Panc1 (cell line): ENCODE measurements around the gene LIPI. TPM values are rescaled to one million over a fixed set of nuclear protein-coding genes. Genes with fewer than 3 reads are reported as not detected.

Source experiments
- ATAC-seq: fragments of 200-7000 bp; cut with Tn5 transposase; 2 replicates; pipeline ENCODE4 v1.9.1; 2020; ENCODE audit warnings: mild to moderate bottlenecking, moderate library complexity
- Bru-seq: library from RNA; stranded (reverse); fragments of 400-500 nt; gene quantifications from one replicate; lab custom pipeline; 2021; lab: Mats Ljungman, UMichigan
- BruChase-seq, 2 experiments: library from RNA; stranded (reverse); fragments of 400-500 nt; gene quantifications; one replicate each; lab custom pipeline; 2021; lab: Mats Ljungman, UMichigan
- BruUV-seq: library from RNA; stranded (reverse); fragments of 400-500 nt; replicated peaks from 2 replicates; lab custom pipeline; 2021; lab: Mats Ljungman, UMichigan
- CTCF ChIA-PET: fragments of 300-600 bp; sonication (Branson Sonifier 250); formaldehyde crosslinking; loops from one replicate; lab custom pipeline; 2022; ENCODE audit warnings: antibody characterized with exemption; lab: Charles Lee
- POLR2A ChIA-PET: fragments of 300-600 bp; sonication (Branson Sonifier 250); formaldehyde crosslinking; loops from one replicate; lab custom pipeline; 2022; ENCODE audit warnings: antibody characterized with exemption; lab: Charles Lee
- DNase-seq: peaks from one replicate; pipeline ENCODE4 v3.0.0-alpha.2; 2010; ENCODE audit warnings: low read depth, low spot score
- H3K27ac ChIP-seq: 2 replicates; pipeline ENCODE4 v1.5.1; 2011; ENCODE audit warnings: mild to moderate bottlenecking, low read length, inconsistent platforms
- H3K27me3 ChIP-seq: fragments of 200-500 bp; sonication (Bioruptor generic); 2 replicates; pipeline ENCODE4 v1.6.0; 2014; ENCODE audit warnings: low read length, inconsistent platforms; ENCODE audit not compliant: control insufficient read depth, insufficient read depth
- H3K36me3 ChIP-seq: fragments of 200-500 bp; sonication (Bioruptor generic); 2 replicates; pipeline ENCODE4 v1.5.1; 2014; ENCODE audit warnings: inconsistent platforms, mild to moderate bottlenecking, low read length, moderate library complexity; ENCODE audit not compliant: control insufficient read depth, insufficient read depth
- H3K4me1 ChIP-seq: 2 replicates; pipeline ENCODE4 v1.5.1; 2011; ENCODE audit warnings: inconsistent platforms, mild to moderate bottlenecking, low read length, moderate library complexity; ENCODE audit not compliant: control insufficient read depth, insufficient read depth
- H3K4me3 ChIP-seq, 2 experiments: 2 replicates each; pipeline ENCODE4 v1.5.1; 2011 to 2012; ENCODE audit warnings: low read depth in 2 of 2, low read length in 2 of 2, mild to moderate bottlenecking in 2 of 2, inconsistent platforms in 1 of 2, moderate library complexity in 1 of 2
- H3K9me3 ChIP-seq: fragments of 200-500 bp; sonication (Bioruptor generic); 2 replicates; pipeline ENCODE4 v1.5.1; 2014; ENCODE audit warnings: low read depth, mild to moderate bottlenecking, inconsistent platforms, low read length, moderate library complexity; ENCODE audit not compliant: control insufficient read depth, insufficient read depth
- CTCF ChIP-seq: fragments of 450-650 bp; IDR thresholded peaks from 2 replicates; pipeline ENCODE4 v1.5.1; 2017; ENCODE audit warnings: mild to moderate bottlenecking
- POLR2AphosphoS5 ChIP-seq: IDR thresholded peaks from 2 replicates; pipeline ENCODE4 v1.6.1; 2012; ENCODE audit warnings: mild to moderate bottlenecking, low read depth, low read length, moderate library complexity
- REST ChIP-seq, 2 experiments: IDR thresholded peaks; 2 replicates each; pipeline ENCODE4 v1.6.1; 2011 to 2012; ENCODE audit warnings: low read depth in 2 of 2, control low read depth in 1 of 2, low read length in 1 of 2, mild to moderate bottlenecking in 1 of 2, moderate library complexity in 1 of 2; ENCODE audit not compliant: insufficient read depth in 1 of 2
- SIN3A ChIP-seq: IDR thresholded peaks from 2 replicates; pipeline ENCODE4 v1.6.1; 2012; ENCODE audit warnings: low read depth, mild to moderate bottlenecking, low read length, moderate library complexity, borderline replicate concordance; ENCODE audit not compliant: insufficient read depth
- TCF7L2 ChIP-seq: IDR thresholded peaks from 2 replicates; pipeline ENCODE4 v1.6.1; 2011; ENCODE audit warnings: mild to moderate bottlenecking, low read depth, low read length, inconsistent platforms
- in situ Hi-C: cut with HindIII; loops from 2 replicates; pipeline ENCODE4 v1.10.0; 2016; ENCODE audit warnings: low sequenced_read_pairs, low pct_unique_long_range_greater_than_20kb
- intact Hi-C: fragments of 100-400 bp; cut with micrococcal nuclease; formaldehyde crosslinking; loops from one replicate; pipeline ENCODE4 v1.10.0; 2022; ENCODE audit not compliant: unreplicated experiment
- long read RNA-seq: library from polyadenylated mRNA; unstranded; transcript quantifications from one replicate; pipeline ENCODE4 v2.0.0, GENCODE V29; 2021; ENCODE audit not compliant: unreplicated experiment
- polyA plus RNA-seq: library from polyadenylated mRNA; unstranded; fragments of >200 nt; gene quantifications from one replicate; pipeline ENCODE4 v1.2.1, GENCODE V29; 2012; ENCODE audit warnings: missing spikeins; ENCODE audit not compliant: insufficient read length
- total RNA-seq: library from RNA; stranded (reverse); gene quantifications from one replicate; pipeline ENCODE4 v1.2.1, GENCODE V29; 2021; ENCODE audit not compliant: unreplicated experiment

LIPI gene
- not detected for total RNA-seq
- polyA plus RNA-seq = not detected
- Bru-seq, nascent RNA = not detected
- percentile 2 among the genes with signal in this experiment for BruChase-seq, experiment 1, labeled RNA remaining after a 2-hour chase
- not detected for BruChase-seq, experiment 2, labeled RNA remaining after a 6-hour chase
- long read RNA-seq = 0 reads

GRCh38 chr21:14210738-14211137, at the start of gene LIPI:
LIPI (minus strand) TSS chr21:14210955; CDS start chr21:14210845, 110 bp downstream.
- in situ Hi-C loops = no loop called here
- no peaks in the 10 kb centered on the region for H3K4me1 ChIP-seq
- no peak for ATAC-seq
- ChIA-PET CTCF (no interaction called here), POLR2A (no interaction called here)
- peaks cover 5% of the 10 kb centered on the region for H3K27me3 ChIP-seq
- H3K36me3 ChIP-seq = no peaks in the 10 kb centered on the region
- no peak within 1 kb of the TSS for H3K4me3 ChIP-seq
- intact Hi-C loops = no loop called here
- no peaks in the 10 kb centered on the region for H3K9me3 ChIP-seq
- H3K27ac ChIP-seq = no peak within 1 kb of the TSS
- TF ChIP-seq TCF7L2 = no peak
- BruUV-seq = no TSS peak
- DNase-seq = no peak

GRCh38 chr21:14260174-14260764, 49.5 kb upstream of the LIPI start:
- CTCF ChIA-PET = no interaction called here
- no TSS peak for BruUV-seq
- H3K4me3 ChIP-seq = no peak overlapping the region
- ATAC-seq (no peak), DNase-seq (no peak)
- no peak for TF ChIP-seq POLR2AphosphoS5
- TF ChIP-seq REST (IDR thresholded peaks at IDR 0.05; ENCODE audit: insufficient read depth in 1 of 2, low read depth in 2 of 2, low read length in 1 of 2) = no peak
- no peak for TF ChIP-seq CTCF
- TF ChIP-seq SIN3A = no peak
- TF ChIP-seq TCF7L2 = no peak
- in situ Hi-C loops = no loop called here
- H3K4me1 ChIP-seq = no peaks in the 10 kb centered on the region
- no peak overlapping the region for H3K27ac ChIP-seq
- no peaks in the 10 kb centered on the region for H3K27me3 ChIP-seq
- intact Hi-C loops = no loop called here
- H3K36me3 ChIP-seq = no peaks in the 10 kb centered on the region
- POLR2A ChIA-PET = no interaction called here
- no peaks in the 10 kb centered on the region for H3K9me3 ChIP-seq

GRCh38 chr21:14259747-14260146, 49.0 kb upstream of the LIPI start:
- Histone ChIP-seq H3K36me3 (no peaks in the 10 kb centered on the region), H3K4me1 (no peaks in the 10 kb centered on the region), H3K27me3 (no peaks in the 10 kb centered on the region), H3K9me3 (no peaks in the 10 kb centered on the region), H3K4me3 (no peak overlapping the region), H3K27ac (no peak overlapping the region)
- intact Hi-C loops = no loop called here
- TF ChIP-seq CTCF = peak; percentile 67
- TF ChIP-seq REST (IDR thresholded peaks at IDR 0.05; ENCODE audit: insufficient read depth in 1 of 2, low read depth in 2 of 2, low read length in 1 of 2) = no peak
- in situ Hi-C loops = no loop called here
- ATAC-seq (peak; percentile 92), DNase-seq (peak; percentile 47)
- ChIA-PET CTCF (no interaction called here), POLR2A (no interaction called here)
- BruUV-seq = no TSS peak
